Measurements from ENCODE around the gene HDAC4. TPM values are rescaled to one million over a fixed set of nuclear protein-coding genes. Genes with fewer than 3 reads are reported as not detected.

The HDAC4 gene
- total RNA-seq, 1 donor, result 20.3 TPM

DNA sequence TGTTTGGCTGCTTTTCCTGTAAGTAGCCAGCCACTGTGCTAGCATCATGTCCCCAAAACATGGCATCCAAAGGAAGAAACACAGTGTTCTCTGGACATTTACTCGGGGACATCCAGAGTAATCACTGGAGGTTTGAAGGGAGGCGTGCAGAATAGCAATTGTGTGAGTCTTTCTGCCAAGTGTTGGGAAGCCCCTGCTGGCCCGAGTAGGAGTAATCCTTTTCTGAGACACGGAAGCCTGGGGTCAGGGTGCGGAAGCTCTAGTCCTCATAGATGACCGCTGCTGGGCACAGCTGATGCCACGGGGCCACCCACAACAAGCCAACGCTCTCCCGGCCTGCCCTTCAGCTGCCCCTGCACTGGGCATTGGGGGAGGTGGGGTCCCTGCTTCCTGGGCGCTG is 24.8 kb upstream of the HDAC4 start:
- DNase-seq (ENCODE audit: low read depth), result no peak
- H3K4me3 ChIP-seq (ENCODE audit: low read depth, low read length), result no peak overlapping the region
- TF ChIP-seq, protein P1, sequence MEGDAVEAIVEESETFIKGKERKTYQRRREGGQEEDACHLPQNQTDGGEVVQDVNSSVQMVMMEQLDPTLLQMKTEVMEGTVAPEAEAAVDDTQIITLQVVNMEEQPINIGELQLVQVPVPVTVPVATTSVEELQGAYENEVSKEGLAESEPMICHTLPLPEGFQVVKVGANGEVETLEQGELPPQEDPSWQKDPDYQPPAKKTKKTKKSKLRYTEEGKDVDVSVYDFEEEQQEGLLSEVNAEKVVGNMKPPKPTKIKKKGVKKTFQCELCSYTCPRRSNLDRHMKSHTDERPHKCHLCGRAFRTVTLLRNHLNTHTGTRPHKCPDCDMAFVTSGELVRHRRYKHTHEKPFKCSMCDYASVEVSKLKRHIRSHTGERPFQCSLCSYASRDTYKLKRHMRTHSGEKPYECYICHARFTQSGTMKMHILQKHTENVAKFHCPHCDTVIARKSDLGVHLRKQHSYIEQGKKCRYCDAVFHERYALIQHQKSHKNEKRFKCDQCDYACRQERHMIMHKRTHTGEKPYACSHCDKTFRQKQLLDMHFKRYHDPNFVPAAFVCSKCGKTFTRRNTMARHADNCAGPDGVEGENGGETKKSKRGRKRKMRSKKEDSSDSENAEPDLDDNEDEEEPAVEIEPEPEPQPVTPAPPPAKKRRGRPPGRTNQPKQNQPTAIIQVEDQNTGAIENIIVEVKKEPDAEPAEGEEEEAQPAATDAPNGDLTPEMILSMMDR (IDR thresholded peaks at IDR 0.05; ENCODE audit: insufficient read depth, low read depth, low read length), result no peak

DNA sequence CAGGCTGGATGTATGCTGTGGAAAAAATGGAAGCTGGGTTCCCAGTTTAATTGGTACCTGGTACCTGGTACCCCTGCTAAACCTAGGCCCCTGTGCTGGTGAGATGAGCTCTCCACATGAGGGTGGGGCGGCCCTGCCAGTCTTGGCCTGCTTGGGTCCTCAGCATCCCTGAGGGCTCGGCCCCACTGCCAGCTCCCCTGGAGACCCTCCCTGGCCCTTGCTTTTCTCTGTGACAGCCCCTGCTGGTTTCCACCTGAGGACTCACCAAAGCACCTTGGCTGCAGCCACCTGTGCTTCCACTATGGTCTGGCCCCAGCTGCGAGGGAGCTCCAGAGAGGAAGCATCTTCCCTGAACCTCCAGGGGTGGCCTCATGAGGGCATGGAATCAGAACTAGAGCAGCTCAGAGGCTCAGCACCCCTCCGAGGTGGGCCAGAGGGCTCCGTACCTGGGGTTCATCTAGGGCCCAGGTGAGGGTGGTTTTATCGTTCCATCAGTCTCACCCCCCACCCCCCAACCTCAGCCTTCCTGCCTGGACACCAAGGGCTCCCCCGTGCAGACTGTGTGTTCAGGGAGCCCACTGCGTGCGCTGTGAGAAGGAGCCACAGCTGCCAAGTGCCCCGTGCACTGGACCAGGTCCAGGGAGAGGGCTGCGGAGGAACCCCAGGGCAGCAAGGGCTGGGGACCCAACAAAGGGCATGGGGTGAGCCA is 23.7 kb upstream of the HDAC4 start:
- no peak for DNase-seq (ENCODE audit: low read depth)
- no peak overlapping the region for H3K4me3 ChIP-seq (ENCODE audit: low read depth, low read length)
- TF ChIP-seq, protein P1 (IDR thresholded peaks at IDR 0.05; ENCODE audit: insufficient read depth, low read depth, low read length), result no peak

GRCh38 chr2:239423551-239423950 is 22.7 kb upstream of the HDAC4 start:
- H3K4me3 ChIP-seq (ENCODE audit: low read depth, low read length), result no peak overlapping the region
- TF ChIP-seq, protein P1 (IDR thresholded peaks at IDR 0.05; ENCODE audit: insufficient read depth, low read depth, low read length), result no peak
- DNase-seq (ENCODE audit: low read depth), result no peak

DNA sequence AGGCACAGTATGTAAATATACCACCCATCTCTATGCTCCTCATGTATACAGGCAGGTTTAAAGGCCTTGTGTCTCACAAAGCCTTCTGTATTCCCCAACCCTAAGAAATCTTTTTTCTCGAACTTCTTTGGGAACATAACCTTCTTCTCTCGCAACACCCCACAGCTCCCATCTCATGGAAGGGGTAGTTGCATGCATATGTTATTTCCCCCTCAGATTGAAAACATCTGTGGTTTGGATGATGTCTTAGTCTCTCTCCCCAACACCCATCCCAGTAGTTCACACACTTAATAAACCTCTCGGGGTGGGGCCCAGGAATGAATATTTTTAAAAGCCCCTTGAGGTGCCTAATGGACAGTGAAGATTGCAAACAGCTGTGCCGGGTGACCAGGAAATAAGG is 21.0 kb upstream of the HDAC4 start:
- TF ChIP-seq, protein P1 (IDR thresholded peaks at IDR 0.05; ENCODE audit: insufficient read depth, low read depth, low read length), result no peak
- no peak overlapping the region for H3K4me3 ChIP-seq (ENCODE audit: low read depth, low read length)
- no peak for DNase-seq (ENCODE audit: low read depth)

- TF ChIP-seq, protein P1 (IDR thresholded peaks at IDR 0.05; ENCODE audit: insufficient read depth, low read depth, low read length), result no peak
- no peak for DNase-seq (ENCODE audit: low read depth)
- H3K4me3 ChIP-seq (ENCODE audit: low read depth, low read length), result no peak overlapping the region
Measured at GRCh38 chr2:239420082-239420481, 19.3 kb upstream of the HDAC4 start.

- no peak for DNase-seq (ENCODE audit: low read depth)
- TF ChIP-seq, protein P1 (IDR thresholded peaks at IDR 0.05; ENCODE audit: insufficient read depth, low read depth, low read length), result no peak
- no peak overlapping the region for H3K4me3 ChIP-seq (ENCODE audit: low read depth, low read length)
Measured at GRCh38 chr2:239418918-239419317, 18.1 kb upstream of the HDAC4 start.

All from fibroblast of villous mesenchyme (primary cell).